Neuron (in vitro differentiated cells): ENCODE data around the gene PIN1.
A peak's percentile ranks its signal among the peaks of the same experiment; 100 is the strongest.
"Not testable (repeated sequence)": the region's sequence is repeated elsewhere in the genome, so short reads cannot be mapped to it uniquely, and the experiment has no call there.

Experiments used
- H2AFZ ChIP-seq: one replicate; pipeline ENCODE4 v1.6.1; 2013; ENCODE audit warnings: low read depth, mild to moderate bottlenecking, inconsistent platforms, low read length, moderate library complexity
- H3K27me3 ChIP-seq: one replicate; pipeline ENCODE4 v1.6.1; 2013; ENCODE audit warnings: low read length; ENCODE audit not compliant: insufficient read depth
- H3K36me3 ChIP-seq: one replicate; pipeline ENCODE4 v1.6.1; 2013; ENCODE audit warnings: low read length; ENCODE audit not compliant: insufficient read depth
- H3K4me1 ChIP-seq: one replicate; pipeline ENCODE4 v1.6.1; 2013; ENCODE audit warnings: low read length; ENCODE audit not compliant: insufficient read depth
- H3K4me3 ChIP-seq: 2 replicates; pipeline ENCODE4 v1.5.1; 2013; ENCODE audit warnings: mild to moderate bottlenecking, low read length, moderate library complexity
- H3K9me3 ChIP-seq: one replicate; pipeline ENCODE4 v1.6.1; 2013; ENCODE audit warnings: low read length

PIN1 gene

DNA sequence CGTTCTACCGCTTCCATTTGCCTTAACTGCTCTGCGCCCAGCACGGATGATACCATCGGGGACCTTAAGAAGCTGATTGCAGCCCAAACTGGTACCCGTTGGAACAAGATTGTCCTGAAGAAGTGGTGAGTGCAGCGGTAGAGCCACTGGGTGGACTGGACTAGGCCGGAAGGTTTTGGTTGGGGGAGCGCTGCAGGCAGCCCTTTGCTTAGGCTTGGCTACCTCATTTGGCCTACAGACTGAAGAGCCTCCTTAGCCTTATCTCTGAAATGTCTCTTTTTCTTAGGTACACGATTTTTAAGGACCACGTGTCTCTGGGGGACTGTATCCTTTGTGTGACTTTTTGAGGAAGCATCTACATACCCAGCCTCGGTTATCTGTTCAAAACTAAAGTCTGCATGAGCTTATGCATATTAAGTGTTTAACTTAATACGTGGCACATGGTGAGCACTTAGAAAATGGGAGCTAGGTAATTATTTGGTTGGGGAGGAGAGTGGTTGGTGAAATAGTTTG, 6.5 kb upstream of the PIN1 start:
- H3K4me1 ChIP-seq, result peaks cover 12% of the 10 kb centered on the region
- H3K36me3 ChIP-seq, result peaks cover 12% of the 10 kb centered on the region
- no peaks in the 10 kb centered on the region for H3K9me3 ChIP-seq
- no peak overlapping the region for H2AFZ ChIP-seq
- H3K27me3 ChIP-seq, result no peaks in the 10 kb centered on the region
- peak overlapping the region; percentile 86 for H3K4me3 ChIP-seq

DNA sequence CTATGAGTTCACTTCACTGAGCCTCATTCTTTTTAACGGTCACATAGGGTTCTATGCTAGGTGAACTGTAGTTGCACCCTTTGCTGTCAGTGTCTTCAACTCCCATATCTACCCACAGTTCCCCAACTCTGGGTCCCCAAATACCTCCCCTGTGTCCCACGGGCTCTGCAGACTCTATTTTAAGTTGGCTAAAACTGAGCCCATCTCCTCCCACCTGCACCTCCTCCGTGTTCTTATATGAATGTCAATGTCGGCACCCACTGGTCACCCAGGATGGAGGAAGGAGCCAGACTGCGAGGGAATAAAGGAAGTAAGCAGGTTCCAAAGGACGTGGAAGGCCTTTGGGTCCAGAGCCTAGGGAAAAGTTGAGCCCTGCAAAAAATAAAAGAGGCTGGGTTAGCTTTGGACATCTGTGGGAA, 802 bp upstream of the PIN1 start:
- H3K4me3 ChIP-seq, result peak overlapping the region; percentile 48
- no peaks in the 10 kb centered on the region for H3K9me3 ChIP-seq
- H3K36me3 ChIP-seq, result peaks cover 27% of the 10 kb centered on the region
- no peaks in the 10 kb centered on the region for H3K27me3 ChIP-seq
- no peak overlapping the region for H2AFZ ChIP-seq
- H3K4me1 ChIP-seq, result peaks cover 17% of the 10 kb centered on the region

DNA sequence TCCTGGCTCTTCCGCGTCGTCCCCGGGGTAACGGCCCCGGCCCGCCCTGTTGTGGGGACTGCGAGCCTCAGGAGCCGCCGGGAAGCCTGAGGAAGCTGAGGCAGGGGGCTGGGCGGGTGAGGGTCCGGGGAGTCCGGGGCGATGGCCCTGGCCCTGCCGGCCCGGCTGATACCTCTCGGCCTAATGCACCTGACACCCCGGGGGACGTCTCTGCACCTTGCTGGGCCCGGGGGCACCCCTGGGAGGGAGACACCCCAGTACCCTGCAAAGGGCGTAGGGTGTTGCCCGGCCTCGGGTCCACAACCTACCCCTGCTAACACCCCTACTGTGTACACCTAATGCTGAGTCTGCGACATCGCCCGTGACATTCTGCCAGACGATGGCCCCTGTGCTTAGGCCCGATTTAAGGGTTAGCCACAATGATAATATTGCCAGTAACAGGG, 410 bp downstream of the PIN1 start:
- Histone ChIP-seq H3K27me3 (no peaks in the 10 kb centered on the region), H3K4me3 (peak overlapping the region; percentile 70), H3K9me3 (no peaks in the 10 kb centered on the region), H2AFZ (peak overlapping the region; percentile 35), H3K36me3 (peaks cover 27% of the 10 kb centered on the region), H3K4me1 (peaks cover 17% of the 10 kb centered on the region)

DNA sequence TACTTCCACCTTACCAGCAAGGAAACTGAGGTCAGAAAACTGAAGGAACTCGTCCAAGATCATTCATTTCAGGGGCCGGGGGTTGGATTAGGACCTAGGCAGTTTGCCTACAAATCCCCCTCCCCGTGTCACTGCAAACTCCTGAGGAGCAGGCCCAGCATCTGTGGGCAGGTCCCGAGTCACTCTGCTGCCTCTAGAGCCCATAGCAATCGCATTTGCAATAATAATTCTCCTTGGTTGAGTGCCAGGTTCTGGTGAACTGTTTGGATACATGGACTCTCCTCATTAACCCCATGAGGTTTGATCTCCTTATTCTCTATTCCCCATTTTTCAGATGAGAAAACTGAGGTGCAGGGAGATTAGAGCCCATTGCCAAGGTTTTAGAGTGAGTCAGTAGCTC, 903 bp downstream of the PIN1 start:
- Histone ChIP-seq H3K9me3 (no peaks in the 10 kb centered on the region), H3K4me3 (peak overlapping the region; percentile 70), H3K36me3 (peaks cover 30% of the 10 kb centered on the region), H3K27me3 (no peaks in the 10 kb centered on the region), H3K4me1 (peaks cover 17% of the 10 kb centered on the region), H2AFZ (no peak overlapping the region)

DNA sequence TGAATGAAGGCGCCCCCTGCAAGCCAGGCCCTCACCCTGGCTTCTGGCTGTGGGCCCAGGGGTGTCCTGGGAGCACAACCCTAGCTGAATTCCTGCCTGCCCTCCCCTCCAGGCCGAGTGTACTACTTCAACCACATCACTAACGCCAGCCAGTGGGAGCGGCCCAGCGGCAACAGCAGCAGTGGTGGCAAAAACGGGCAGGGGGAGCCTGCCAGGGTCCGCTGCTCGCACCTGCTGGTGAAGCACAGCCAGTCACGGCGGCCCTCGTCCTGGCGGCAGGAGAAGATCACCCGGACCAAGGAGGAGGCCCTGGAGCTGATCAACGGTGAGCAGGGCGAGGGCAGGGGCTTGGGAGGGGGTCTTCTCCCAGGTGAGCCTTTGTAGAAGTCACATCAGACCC, 3.2 kb downstream of the PIN1 start:
- no peaks in the 10 kb centered on the region for H3K9me3 ChIP-seq
- no peak overlapping the region for H3K4me3 ChIP-seq
- no peaks in the 10 kb centered on the region for H3K27me3 ChIP-seq
- H3K4me1 ChIP-seq, result peaks cover 17% of the 10 kb centered on the region
- peaks cover 50% of the 10 kb centered on the region for H3K36me3 ChIP-seq
- no peak overlapping the region for H2AFZ ChIP-seq

DNA sequence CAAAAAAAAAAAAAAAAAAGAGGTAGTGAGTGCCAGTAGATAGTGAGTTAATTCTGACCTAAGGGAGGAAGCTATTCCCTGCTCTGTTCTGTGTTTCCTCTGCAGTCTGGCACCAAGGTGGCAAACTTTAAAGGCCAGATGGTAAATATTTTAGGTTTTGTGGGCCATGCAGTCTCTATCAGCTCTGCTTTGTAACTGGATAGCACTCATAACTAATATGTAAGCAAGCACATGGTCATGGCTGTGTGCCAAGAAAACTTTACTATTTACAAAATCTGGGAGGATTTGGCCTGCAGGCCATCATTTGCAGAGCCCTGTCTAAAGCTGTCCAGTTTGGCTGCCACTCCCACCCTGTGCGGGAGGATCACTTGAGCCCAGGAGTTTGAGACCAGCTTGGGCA, 4.3 kb downstream of the PIN1 start:
- Histone ChIP-seq H3K36me3 (peaks cover 58% of the 10 kb centered on the region), H3K9me3 (no peaks in the 10 kb centered on the region), H3K4me3 (no peak overlapping the region), H3K27me3 (no peaks in the 10 kb centered on the region), H2AFZ (no peak overlapping the region), H3K4me1 (peaks cover 10% of the 10 kb centered on the region)

DNA sequence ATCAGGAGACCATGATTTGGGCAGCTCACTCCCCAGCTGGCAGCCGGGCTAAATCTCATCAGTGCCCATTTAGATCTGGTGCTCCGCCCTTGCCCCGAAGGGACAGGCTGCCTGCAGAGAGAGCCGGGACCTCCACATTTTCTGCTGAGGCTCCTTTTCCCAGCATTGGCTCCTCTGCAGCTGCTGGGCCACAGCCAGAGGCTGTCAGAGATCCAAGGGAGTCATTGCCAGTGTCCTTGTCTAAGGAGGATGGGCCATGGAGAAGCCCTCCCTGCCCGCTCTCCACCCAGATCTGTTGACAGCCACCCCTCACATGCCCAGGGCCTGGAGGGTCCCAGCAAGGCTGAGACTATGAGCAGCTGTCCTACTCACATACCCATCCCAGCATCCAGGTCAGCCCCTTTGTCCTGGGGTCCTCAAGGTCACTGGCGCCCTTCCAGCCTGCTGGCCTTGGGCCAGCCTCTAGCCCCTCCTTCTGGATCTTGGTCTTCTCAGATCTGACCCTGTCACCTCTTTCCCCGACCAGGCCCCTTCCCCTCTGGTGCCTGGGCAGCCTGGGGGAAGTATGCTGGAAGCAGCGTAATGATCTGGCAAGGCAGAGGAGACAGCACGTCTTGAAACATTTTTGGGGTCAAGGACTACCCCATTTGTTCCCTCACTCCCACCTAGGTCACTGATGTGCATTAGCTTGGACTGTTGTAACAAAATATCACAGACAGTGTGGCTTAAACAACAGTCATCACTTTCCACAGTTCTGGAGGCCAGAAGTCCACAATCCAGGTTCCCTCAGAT, 7.9 kb downstream of the PIN1 start:
- Histone ChIP-seq H2AFZ (no peak overlapping the region), H3K36me3 (peaks cover 81% of the 10 kb centered on the region), H3K4me3 (no peak overlapping the region), H3K4me1 (no peaks in the 10 kb centered on the region), H3K9me3 (no peaks in the 10 kb centered on the region), H3K27me3 (no peaks in the 10 kb centered on the region)

DNA sequence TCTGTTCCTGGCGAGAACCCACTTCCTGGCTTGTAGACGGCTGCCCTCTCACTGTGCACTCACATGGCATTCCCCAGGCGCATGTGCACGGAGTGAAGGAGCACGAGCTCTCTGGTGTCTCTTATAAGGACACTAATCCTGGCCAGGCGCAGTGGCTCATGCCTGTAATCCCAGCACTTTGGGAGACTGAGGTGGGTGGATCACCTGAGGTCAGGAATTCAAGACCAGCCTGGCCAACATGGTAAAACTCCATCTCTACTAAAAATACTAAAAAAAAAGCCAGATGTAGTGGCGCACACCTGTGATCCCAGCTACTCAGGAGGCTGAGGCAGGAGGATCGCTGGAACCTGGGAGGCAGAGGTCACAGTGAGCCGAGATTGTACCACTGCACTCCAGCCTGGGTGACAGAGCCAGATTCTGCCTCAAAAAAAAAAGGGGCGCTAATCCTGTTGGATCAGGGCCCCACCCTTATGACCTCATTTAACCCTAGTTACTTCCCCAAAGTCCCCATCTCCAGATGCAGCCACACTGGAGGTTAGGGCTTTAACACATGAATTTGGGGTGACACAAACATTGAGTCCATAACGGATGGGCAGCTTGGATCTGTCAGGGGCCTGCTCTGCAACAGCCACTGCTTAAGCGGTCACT, 8.6 kb downstream of the PIN1 start:
- H3K4me3 ChIP-seq, H3K9me3 ChIP-seq, H3K27me3 ChIP-seq, H2AFZ ChIP-seq, H3K4me1 ChIP-seq: not testable (repeated sequence)
- H3K36me3 ChIP-seq, result peaks cover 79% of the 10 kb centered on the region

DNA sequence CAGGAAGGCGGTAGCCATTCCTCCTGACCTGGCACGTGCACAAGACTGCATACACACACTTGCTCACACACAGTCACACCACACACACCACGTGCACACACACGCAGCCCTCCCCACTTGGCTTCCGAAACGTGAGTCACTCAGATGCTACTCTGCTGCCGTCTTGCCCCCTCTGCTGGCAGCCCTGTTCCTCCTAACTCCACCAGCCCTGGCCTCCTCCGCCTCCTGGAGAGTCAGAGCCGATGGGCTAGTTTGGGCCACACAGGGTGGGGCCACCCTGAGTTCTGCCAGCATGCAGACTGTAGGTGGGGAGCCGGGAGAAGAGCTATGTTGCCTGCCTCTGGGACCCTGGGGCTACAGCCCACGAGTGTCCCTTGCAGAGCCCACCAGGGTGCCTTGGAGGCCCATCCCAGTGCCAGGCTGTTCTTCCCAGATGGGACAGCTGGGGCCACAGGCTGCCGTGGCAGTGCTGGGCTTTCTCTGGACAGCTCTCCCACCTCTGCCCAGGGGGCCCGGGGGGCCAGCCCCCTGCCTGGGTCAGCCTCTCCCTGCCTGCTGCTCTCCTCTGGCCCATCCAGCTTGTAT, 12.1 kb downstream of the PIN1 start:
- no peak overlapping the region for H3K4me3 ChIP-seq
- H2AFZ ChIP-seq, result no peak overlapping the region
- no peaks in the 10 kb centered on the region for H3K9me3 ChIP-seq
- no peaks in the 10 kb centered on the region for H3K4me1 ChIP-seq
- peaks cover 58% of the 10 kb centered on the region for H3K36me3 ChIP-seq
- H3K27me3 ChIP-seq, result no peaks in the 10 kb centered on the region

DNA sequence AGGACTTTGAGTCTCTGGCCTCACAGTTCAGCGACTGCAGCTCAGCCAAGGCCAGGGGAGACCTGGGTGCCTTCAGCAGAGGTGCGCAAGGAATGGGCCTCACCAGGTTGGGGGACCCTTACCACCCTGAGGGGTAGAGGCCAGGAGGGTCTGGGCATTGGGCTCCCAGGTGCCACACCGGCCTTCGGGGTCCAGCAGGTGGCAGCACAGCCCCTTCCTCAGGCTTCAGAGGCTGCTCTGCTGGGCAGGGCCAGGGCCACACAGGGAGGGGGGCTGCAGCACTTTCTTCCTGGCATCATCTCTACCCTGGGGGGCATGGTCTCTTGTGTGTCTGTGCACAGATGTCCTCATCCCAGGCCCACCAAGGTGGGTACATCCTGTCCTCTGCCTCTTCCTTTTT, 12.9 kb downstream of the PIN1 start:
- H3K4me3 ChIP-seq, result no peak overlapping the region
- H3K4me1 ChIP-seq, result no peaks in the 10 kb centered on the region
- no peak overlapping the region for H2AFZ ChIP-seq
- no peaks in the 10 kb centered on the region for H3K9me3 ChIP-seq
- H3K36me3 ChIP-seq, result peaks cover 49% of the 10 kb centered on the region
- no peaks in the 10 kb centered on the region for H3K27me3 ChIP-seq

DNA sequence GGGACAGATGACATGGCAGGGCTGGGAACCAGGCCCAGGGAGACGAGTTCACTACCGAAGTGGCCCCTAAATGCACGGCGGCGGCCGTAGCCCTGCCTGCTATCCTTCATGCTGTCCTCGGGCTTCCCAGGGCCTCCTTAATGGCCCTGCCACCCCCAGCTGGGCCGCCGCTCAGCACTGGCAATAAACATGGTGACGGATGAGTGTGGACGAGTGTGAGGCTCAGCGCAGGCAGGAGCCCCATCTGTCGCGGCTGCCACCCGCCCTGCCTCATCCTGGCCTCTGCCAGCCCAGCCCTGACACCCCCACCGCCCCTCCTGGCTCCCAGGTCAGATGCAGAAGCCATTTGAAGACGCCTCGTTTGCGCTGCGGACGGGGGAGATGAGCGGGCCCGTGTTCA, 13.6 kb downstream of the PIN1 start:
- Histone ChIP-seq H3K4me3 (no peak overlapping the region), H3K4me1 (no peaks in the 10 kb centered on the region), H3K27me3 (no peaks in the 10 kb centered on the region), H3K36me3 (peaks cover 44% of the 10 kb centered on the region), H2AFZ (no peak overlapping the region), H3K9me3 (no peaks in the 10 kb centered on the region)

DNA sequence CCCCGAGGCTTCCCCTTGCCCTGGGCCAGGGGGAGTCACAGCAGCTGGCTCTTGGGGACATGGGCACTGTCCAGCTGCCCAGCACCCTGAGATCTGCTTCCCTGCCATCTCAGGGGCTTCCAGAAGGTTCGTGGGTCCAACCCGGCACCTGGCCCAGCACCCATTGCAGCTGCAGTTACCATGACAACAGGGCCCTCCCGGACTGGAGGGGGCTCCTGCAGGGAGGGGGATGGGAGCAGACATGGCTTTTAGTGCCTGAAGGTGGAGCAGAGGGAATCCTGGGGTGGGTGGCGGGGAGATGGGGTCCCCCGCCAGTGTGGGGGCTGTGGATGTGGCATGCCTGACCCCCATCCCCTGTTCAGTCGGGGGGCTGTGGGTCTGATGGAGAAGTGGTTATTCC, 14.7 kb downstream of the PIN1 start:
- Histone ChIP-seq H3K9me3 (peaks cover 2% of the 10 kb centered on the region), H3K36me3 (peaks cover 34% of the 10 kb centered on the region), H3K4me3 (no peak overlapping the region), H2AFZ (no peak overlapping the region), H3K4me1 (no peaks in the 10 kb centered on the region), H3K27me3 (no peaks in the 10 kb centered on the region)

DNA sequence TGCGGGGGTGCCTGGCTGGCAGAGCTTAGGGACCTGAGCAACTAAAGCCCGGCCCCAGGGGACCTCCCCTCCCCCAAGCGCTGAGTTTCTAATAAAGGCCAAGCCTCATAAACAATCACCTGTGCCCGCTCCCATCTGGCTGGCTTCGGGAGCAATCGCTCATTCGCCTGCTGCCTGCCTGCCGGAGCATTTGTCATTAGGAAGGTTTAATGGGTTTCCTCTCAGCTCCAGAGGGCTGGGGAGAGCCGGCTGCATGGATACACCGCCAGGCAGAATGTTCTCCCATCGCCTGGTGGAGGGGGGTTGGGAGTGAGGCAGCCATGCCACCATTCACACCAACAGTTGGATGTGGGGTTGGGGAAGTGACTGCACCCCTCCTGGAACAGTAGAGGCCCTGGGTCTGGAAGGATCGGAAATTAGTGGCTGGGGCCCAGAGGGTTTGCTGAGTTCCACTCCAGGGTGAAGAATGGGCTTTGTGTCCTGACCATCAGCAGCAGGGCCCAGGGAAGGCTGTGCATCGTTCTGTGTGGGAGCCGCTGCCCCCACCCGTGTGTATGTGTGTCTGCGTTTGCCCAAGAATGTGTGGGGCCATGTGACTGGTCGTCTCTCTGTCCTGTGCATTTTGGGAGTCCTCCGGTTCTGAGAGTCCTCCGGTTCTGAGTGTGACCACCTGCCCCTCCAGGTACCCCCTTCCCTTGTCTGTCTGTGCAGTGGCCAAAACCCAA, 15.3 kb downstream of the PIN1 start:
- Histone ChIP-seq H3K9me3 (peaks cover 2% of the 10 kb centered on the region), H3K4me1 (no peaks in the 10 kb centered on the region), H3K4me3 (no peak overlapping the region), H2AFZ (no peak overlapping the region), H3K27me3 (no peaks in the 10 kb centered on the region), H3K36me3 (peaks cover 29% of the 10 kb centered on the region)
